GM12865 (cell line): ENCODE results near the gene TSPAN10.

ENCODE experiments used
- DNase-seq: peaks from one replicate; pipeline ENCODE4 v3.0.0; 2010; ENCODE audit warnings: low read depth
- H3K4me3 ChIP-seq: 2 replicates; pipeline ENCODE4 v1.5.1; 2011; ENCODE audit warnings: mild to moderate bottlenecking, low read depth, low read length, control low read depth
- TF ChIP-seq, protein P1 (sequence below): IDR thresholded peaks from 2 replicates; pipeline ENCODE4 v1.5.1; 2011; ENCODE audit warnings: low read length, control low read depth, low read depth, inconsistent platforms; ENCODE audit not compliant: insufficient read depth; ENCODE audit errors: missing control alignments

TSPAN10 gene

DNA sequence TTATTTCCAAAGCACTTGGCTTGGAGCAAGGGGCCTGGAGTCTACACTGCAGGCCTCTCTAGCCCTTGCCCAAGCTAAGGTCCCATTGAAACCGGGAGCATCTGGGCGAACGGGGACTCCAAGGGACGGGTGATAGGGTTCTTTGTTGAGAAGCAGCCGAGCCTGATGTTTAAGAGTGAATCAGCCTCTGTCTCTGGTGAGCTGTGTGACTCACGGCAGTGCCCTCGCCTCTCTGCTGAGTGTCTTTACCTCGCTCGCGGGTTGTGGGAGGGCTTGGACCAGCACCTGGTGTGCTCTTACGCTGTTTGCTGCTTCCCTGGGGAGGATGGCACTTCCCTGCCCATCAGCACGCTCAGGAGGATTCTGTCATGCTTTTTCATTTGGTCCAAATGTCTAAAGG lies 48.1 kb downstream of the TSPAN10 start:
- TF ChIP-seq, protein P1, sequence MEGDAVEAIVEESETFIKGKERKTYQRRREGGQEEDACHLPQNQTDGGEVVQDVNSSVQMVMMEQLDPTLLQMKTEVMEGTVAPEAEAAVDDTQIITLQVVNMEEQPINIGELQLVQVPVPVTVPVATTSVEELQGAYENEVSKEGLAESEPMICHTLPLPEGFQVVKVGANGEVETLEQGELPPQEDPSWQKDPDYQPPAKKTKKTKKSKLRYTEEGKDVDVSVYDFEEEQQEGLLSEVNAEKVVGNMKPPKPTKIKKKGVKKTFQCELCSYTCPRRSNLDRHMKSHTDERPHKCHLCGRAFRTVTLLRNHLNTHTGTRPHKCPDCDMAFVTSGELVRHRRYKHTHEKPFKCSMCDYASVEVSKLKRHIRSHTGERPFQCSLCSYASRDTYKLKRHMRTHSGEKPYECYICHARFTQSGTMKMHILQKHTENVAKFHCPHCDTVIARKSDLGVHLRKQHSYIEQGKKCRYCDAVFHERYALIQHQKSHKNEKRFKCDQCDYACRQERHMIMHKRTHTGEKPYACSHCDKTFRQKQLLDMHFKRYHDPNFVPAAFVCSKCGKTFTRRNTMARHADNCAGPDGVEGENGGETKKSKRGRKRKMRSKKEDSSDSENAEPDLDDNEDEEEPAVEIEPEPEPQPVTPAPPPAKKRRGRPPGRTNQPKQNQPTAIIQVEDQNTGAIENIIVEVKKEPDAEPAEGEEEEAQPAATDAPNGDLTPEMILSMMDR, result no peak
- DNase-seq, result no peak
- peak overlapping the region; percentile 94 for H3K4me3 ChIP-seq

DNA sequence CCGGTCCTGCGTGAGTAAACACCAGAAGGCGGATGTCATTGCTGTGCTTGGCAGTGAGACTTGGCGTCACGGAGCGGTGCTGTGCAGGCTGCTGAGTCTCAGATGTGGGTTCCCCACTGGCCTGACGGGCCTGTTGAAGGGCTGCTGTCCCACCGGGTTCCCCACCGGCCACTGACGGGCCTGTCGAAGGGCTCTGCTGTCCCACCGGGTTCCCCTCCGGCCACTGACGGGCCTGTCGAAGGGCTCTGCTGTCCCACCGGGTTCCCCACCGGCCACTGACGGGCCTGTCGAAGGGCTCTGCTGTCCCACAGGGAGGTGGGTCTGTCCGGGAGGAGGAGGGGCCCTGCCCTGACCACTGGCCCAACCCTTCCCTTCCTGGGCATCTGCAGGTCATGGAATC lies 49.6 kb downstream of the TSPAN10 start:
- TF ChIP-seq, protein P1, result no peak
- H3K4me3 ChIP-seq, result no peak overlapping the region
- DNase-seq, result no peak

- TF ChIP-seq, protein P1, result no peak
- no peak overlapping the region for H3K4me3 ChIP-seq
- no peak for DNase-seq
Observed at GRCh38 chr17:81687770-81688541, 51.0 kb downstream of the TSPAN10 start.

DNA sequence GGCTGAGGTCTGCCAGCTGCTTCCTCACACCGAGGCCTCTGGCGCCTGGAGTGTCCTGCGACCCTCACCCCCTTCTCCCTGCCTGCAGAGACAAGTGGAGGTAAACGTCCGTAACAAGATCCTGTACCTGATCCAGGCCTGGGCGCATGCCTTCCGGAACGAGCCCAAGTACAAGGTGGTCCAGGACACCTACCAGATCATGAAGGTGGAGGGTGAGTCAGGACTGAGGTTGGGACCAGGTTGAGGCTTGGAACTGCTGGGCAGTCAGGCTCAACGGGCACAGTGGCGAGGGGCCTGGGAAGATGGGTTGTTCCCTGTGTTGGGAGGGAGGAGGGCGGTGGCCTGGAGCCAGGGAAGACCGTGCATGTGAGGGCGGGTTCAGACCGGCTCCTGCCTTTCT lies 51.6 kb downstream of the TSPAN10 start:
- DNase-seq, result no peak
- no peak overlapping the region for H3K4me3 ChIP-seq
- TF ChIP-seq, protein P1, result no peak

DNA sequence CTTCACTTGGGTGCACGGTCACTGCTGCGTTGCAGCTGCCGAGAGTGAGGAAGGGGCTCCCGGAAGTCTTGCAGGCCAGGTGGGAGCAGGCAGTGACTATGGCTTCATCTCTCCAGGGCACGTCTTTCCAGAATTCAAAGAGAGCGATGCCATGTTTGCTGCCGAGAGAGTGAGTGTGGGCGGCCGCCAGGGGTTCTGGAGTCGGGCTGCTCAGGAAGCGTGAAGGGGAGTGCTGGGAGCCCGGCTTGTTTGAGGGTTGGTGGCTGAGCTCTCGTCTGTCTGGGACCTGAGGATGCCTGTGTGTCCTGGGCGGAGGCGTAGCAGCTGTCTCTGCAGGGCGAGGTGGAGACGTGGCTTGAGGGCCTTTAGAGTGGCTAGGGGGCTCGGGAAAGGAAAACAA lies 53.1 kb downstream of the TSPAN10 start:
- TF ChIP-seq, protein P1, result no peak
- DNase-seq, result no peak
- H3K4me3 ChIP-seq, result no peak overlapping the region

DNA sequence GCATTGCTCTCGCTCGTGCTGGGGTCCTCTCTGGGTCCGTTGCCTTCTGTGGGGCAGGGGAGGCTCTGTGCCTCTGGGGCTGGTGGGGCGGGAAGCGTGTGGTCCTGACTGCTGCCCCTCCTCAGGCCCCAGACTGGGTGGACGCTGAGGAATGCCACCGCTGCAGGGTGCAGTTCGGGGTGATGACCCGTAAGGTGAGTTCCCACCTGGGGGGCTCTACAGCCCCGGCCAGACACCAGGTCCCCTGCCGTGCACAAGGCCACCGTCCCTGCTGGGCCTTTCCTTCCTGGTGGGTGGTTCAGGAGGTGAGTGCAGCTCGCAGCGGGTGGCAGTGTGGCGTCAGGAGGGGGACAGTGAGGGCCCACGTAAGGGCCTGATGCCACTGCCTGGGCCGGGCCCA lies 53.6 kb downstream of the TSPAN10 start:
- DNase-seq, result no peak
- H3K4me3 ChIP-seq, result no peak overlapping the region
- TF ChIP-seq, protein P1, result no peak

DNA sequence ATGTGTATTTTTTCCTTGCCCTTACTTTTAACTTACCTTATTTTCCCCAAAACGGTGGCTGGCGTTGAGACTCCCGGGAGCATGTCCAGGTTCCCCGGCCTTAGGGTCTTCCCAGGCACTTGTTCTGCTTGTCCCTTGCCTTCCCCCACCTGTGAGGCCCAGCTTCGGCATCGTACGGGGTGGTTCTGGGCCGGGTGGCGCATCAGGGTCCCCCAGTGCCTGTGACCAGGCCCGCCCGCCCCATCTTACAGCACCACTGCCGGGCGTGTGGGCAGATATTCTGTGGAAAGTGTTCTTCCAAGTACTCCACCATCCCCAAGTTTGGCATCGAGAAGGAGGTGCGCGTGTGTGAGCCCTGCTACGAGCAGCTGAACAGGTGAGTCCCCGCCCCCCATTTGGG lies 54.2 kb downstream of the TSPAN10 start:
- DNase-seq, result no peak
- H3K4me3 ChIP-seq, result no peak overlapping the region
- TF ChIP-seq, protein P1, result no peak
